Peyer's patch (tissue), 4 donors: Measurements from ENCODE around the gene WDR7.

Experiments
- POLR2A ChIP-seq, 2 donors: fragments of 450-650 bp; IDR thresholded peaks; one replicate each; pipeline ENCODE4 v1.5.1; 2017; ENCODE audit warnings: antibody characterized with exemption in 2 of 2, mild to moderate bottlenecking in 2 of 2, moderate library complexity in 2 of 2
- TF ChIP-seq, protein P1 (sequence below), 6 experiments: fragments of 450-650 bp in 4 of 6; fragments of 200-600 bp in 2 of 6; sonication (generic) in 1 of 6; IDR thresholded peaks; one replicate each; pipeline ENCODE4 v1.5.1; 2017 to 2019; ENCODE audit warnings: antibody characterized with exemption in 6 of 6, mild to moderate bottlenecking in 3 of 6, moderate library complexity in 1 of 6

DNA sequence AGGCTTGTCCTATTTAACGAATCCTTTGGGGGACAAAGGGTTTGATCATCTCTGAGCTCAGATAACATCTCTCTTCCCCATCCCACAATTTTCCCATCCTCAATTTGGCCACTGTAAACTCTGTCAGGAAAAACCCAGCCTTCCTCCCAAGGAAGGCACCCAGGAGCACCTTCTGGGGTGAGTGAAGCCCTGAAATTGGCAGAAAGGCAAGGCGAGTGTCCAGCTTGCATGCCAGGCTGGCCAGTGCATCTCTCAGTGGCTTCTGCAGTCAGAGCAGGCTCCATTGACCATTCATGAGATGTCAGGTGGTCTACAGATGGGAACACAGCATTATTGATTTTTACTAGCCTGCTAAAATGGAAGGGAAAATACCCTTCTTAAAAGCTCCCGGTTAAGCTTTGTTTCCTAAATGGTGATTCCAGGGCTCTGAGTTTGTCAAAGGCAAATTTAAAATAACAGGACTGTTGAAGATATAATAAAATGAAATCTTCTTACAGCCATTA is 412.5 kb downstream of the WDR7 start:
- TF ChIP-seq, protein P1, sequence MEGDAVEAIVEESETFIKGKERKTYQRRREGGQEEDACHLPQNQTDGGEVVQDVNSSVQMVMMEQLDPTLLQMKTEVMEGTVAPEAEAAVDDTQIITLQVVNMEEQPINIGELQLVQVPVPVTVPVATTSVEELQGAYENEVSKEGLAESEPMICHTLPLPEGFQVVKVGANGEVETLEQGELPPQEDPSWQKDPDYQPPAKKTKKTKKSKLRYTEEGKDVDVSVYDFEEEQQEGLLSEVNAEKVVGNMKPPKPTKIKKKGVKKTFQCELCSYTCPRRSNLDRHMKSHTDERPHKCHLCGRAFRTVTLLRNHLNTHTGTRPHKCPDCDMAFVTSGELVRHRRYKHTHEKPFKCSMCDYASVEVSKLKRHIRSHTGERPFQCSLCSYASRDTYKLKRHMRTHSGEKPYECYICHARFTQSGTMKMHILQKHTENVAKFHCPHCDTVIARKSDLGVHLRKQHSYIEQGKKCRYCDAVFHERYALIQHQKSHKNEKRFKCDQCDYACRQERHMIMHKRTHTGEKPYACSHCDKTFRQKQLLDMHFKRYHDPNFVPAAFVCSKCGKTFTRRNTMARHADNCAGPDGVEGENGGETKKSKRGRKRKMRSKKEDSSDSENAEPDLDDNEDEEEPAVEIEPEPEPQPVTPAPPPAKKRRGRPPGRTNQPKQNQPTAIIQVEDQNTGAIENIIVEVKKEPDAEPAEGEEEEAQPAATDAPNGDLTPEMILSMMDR (IDR thresholded peaks at IDR 0.05) = no peak
- TF ChIP-seq POLR2A (IDR thresholded peaks at IDR 0.05) = no peak
